B cell (primary cell): ENCODE results near the gene GRIK3.

Source experiments
- EZH2 ChIP-seq: IDR thresholded peaks from 2 replicates; pipeline ENCODE4 v1.6.1; 2012; ENCODE audit warnings: borderline replicate concordance, low read depth, mild to moderate bottlenecking, moderate library complexity, low read length; ENCODE audit not compliant: insufficient read depth, poor library complexity, severe bottlenecking
- TF ChIP-seq, protein P1 (sequence below): fragments of 200-600 bp; IDR thresholded peaks from one replicate; pipeline ENCODE4 v1.8.0; 2022; ENCODE audit warnings: antibody characterized with exemption, mild to moderate bottlenecking

DNA sequence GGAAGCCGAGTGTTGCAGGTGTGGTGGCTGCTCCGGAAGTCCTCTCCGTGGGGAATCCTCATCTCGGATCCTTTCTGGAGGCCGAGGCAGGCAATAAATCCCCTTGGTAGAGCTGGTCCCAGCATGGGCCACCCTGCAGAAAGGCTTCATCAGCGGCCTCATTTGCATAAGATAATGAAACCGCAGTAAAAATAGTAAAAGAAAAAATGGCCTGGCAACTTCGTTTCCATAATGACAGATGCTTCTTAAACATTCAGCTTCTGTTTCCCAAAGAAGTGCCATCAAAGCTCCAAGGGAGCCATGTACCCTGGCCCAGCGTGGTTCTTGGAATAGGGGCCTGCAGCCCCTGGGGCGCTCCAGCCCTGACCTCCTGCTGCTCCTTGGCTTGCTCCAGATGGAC, 244.1 kb downstream of the GRIK3 start:
- TF ChIP-seq, protein P1, sequence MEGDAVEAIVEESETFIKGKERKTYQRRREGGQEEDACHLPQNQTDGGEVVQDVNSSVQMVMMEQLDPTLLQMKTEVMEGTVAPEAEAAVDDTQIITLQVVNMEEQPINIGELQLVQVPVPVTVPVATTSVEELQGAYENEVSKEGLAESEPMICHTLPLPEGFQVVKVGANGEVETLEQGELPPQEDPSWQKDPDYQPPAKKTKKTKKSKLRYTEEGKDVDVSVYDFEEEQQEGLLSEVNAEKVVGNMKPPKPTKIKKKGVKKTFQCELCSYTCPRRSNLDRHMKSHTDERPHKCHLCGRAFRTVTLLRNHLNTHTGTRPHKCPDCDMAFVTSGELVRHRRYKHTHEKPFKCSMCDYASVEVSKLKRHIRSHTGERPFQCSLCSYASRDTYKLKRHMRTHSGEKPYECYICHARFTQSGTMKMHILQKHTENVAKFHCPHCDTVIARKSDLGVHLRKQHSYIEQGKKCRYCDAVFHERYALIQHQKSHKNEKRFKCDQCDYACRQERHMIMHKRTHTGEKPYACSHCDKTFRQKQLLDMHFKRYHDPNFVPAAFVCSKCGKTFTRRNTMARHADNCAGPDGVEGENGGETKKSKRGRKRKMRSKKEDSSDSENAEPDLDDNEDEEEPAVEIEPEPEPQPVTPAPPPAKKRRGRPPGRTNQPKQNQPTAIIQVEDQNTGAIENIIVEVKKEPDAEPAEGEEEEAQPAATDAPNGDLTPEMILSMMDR = no peak
- no peak for TF ChIP-seq EZH2
